ENCODE results near the gene TOB1. TPM values are rescaled to one million over a fixed set of nuclear protein-coding genes. Genes with fewer than 3 reads are reported as not detected.

Gene TOB1
- total and polyA plus RNA-seq, 2 donors (not counting 1 experiment from before 2014, with no cell fraction given), result 23.3 to 28.9 TPM

DNA sequence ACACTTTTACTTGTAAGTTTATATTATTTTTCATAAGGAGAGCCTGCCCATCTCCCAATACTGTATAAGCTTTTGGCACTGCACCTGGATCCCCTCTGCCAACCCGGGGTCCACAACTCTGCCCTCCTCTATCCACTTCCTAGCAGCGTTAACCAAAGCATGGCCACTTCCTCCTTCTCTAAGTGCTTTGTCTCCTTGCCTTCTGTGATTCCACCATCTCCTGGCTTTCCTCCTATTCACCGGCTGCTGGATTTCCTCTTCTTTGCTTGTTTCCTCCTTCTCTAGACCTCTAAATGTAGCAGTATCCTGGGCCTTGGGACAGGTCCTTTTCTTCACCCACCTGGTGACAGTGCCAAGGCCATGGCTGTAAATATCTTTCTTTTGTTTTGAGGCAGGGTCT lies 50.8 kb downstream of the TOB1 start:
- ATAC-seq (ENCODE audit: low read depth), result no peak
- no peaks in the 10 kb centered on the region for H3K36me3 ChIP-seq (replicated peaks in 1 of 2; ENCODE audit: control extremely low read depth in 1 of 2, control insufficient read depth in 1 of 2, extremely low read depth in 1 of 2, insufficient read depth in 2 of 2, low read length in 1 of 2)
- Mint-ChIP-seq H3K27ac (no peak overlapping the region), H3K4me3 (no peak overlapping the region), H3K9me3 (ENCODE audit: insufficient read depth) (peaks cover 2% of the 10 kb centered on the region), H3K27me3 (peaks cover 37% of the 10 kb centered on the region), H3K4me1 (peaks cover 5% of the 10 kb centered on the region)
- POLR2A ChIA-PET, result no interaction called here
- CTCF ChIA-PET, result interaction anchor here (1.8 kb wide), 1 partner anchor 27 kb away, joined by 6 read pairs; no protein-coding TSS in a partner anchor
- TF ChIP-seq EZH2 (IDR thresholded peaks at IDR 0.05; ENCODE audit: borderline replicate concordance, insufficient read depth, low read depth, low read length, poor library complexity, severe bottlenecking) (no peak), CTCF (IDR thresholded peaks at IDR 0.05) (no peak)
- H3K27me3 ChIP-seq (replicated peaks in 1 of 4; ENCODE audit: control extremely low read depth in 1 of 4, control insufficient read depth in 3 of 4, insufficient read depth in 4 of 4, low read length in 3 of 4), result peaks cover 0 to 7% (median 2%) of the 10 kb centered on the region in 4 experiments
- WGBS (ENCODE audit: insufficient coverage), result 3% methylated on average over 3 of the region's 3 CpGs
- no peaks in the 10 kb centered on the region for H4K20me1 ChIP-seq (ENCODE audit: control insufficient read depth, insufficient read depth, low read length, poor library complexity, severe bottlenecking)
- H3K9me3 ChIP-seq (ENCODE audit: control extremely low read depth in 1 of 3, control insufficient read depth in 2 of 3, insufficient read depth in 1 of 3, low read length in 2 of 3), result no peaks in the 10 kb centered on the region
- H2AFZ ChIP-seq (ENCODE audit: insufficient read depth, low read depth, low read length, poor library complexity, severe bottlenecking), result no peak overlapping the region
- H3K79me2 ChIP-seq (ENCODE audit: control insufficient read depth, insufficient read depth, low read length), result no peaks in the 10 kb centered on the region
- H3K4me2 ChIP-seq (replicated peaks; ENCODE audit: low read depth, low read length, poor library complexity, severe bottlenecking), result no peak overlapping the region
- H3K4me3 ChIP-seq (ENCODE audit: control extremely low read depth in 1 of 5, extremely low read depth in 1 of 5, insufficient read depth in 1 of 5, low read depth in 2 of 5, low read length in 4 of 5), result no peak overlapping the region
- intact Hi-C loops (cut with micrococcal nuclease), result no loop called here
- no peak overlapping the region for H3K9ac ChIP-seq (ENCODE audit: low read length)
- H3K27ac ChIP-seq (ENCODE audit: low read length in 2 of 2), result no peak overlapping the region
- no peak for DNase-seq
- peaks cover 0 to 7% of the 10 kb centered on the region in 2 donors for H3K4me1 ChIP-seq (ENCODE audit: control insufficient read depth in 2 of 2, insufficient read depth in 2 of 2, low read length in 2 of 2)

DNA sequence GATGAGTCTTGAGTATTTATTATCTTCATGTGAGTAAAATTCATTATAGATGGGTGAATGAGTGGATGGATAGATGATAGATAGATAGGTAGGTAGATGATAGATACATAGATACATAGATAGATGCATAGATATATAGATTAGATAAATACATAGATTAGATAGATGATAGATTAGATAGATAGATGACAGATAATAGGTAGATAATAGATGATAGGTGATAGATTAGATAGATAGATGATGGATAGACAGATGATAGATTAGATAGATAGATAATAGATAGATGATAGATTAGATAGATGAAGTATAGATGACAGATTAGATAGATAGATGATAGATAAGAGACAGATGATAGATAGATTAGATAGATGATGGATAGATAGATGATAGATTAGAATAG lies 52.6 kb downstream of the TOB1 start:
- Histone ChIP-seq H3K27ac (ENCODE audit: low read length in 2 of 2) (no peak overlapping the region), H3K36me3 (replicated peaks in 1 of 2; ENCODE audit: control extremely low read depth in 1 of 2, control insufficient read depth in 1 of 2, extremely low read depth in 1 of 2, insufficient read depth in 2 of 2, low read length in 1 of 2) (no peaks in the 10 kb centered on the region), H3K9ac (ENCODE audit: low read length) (no peak overlapping the region), H3K4me2 (replicated peaks; ENCODE audit: low read depth, low read length, poor library complexity, severe bottlenecking) (no peak overlapping the region), H3K79me2 (ENCODE audit: control insufficient read depth, insufficient read depth, low read length) (no peaks in the 10 kb centered on the region), H3K9me3 (ENCODE audit: control extremely low read depth in 1 of 3, control insufficient read depth in 2 of 3, insufficient read depth in 1 of 3, low read length in 2 of 3) (no peaks in the 10 kb centered on the region), H4K20me1 (ENCODE audit: control insufficient read depth, insufficient read depth, low read length, poor library complexity, severe bottlenecking) (no peaks in the 10 kb centered on the region), H3K4me1 (ENCODE audit: control insufficient read depth in 2 of 2, insufficient read depth in 2 of 2, low read length in 2 of 2) (peaks cover 0 to 7% of the 10 kb centered on the region in 2 donors), H2AFZ (ENCODE audit: insufficient read depth, low read depth, low read length, poor library complexity, severe bottlenecking) (no peak overlapping the region), H3K4me3 (ENCODE audit: control extremely low read depth in 1 of 5, extremely low read depth in 1 of 5, insufficient read depth in 1 of 5, low read depth in 2 of 5, low read length in 4 of 5) (no peak overlapping the region), H3K27me3 (replicated peaks in 1 of 4; ENCODE audit: control extremely low read depth in 1 of 4, control insufficient read depth in 3 of 4, insufficient read depth in 4 of 4, low read length in 3 of 4) (peaks cover 0 to 7% (median 2%) of the 10 kb centered on the region in 4 experiments)
- intact Hi-C loops (cut with micrococcal nuclease), result no loop called here
- ChIA-PET CTCF (no interaction called here), POLR2A (no interaction called here)
- Mint-ChIP-seq H3K27ac (no peak overlapping the region), H3K4me3 (no peak overlapping the region), H3K4me1 (peaks cover 5% of the 10 kb centered on the region), H3K9me3 (ENCODE audit: insufficient read depth) (peaks cover 2% of the 10 kb centered on the region), H3K27me3 (peaks cover 29% of the 10 kb centered on the region)
- no peak for ATAC-seq (ENCODE audit: low read depth)
- no peak for DNase-seq
- TF ChIP-seq EZH2 (IDR thresholded peaks at IDR 0.05; ENCODE audit: borderline replicate concordance, insufficient read depth, low read depth, low read length, poor library complexity, severe bottlenecking) (no peak), CTCF (IDR thresholded peaks at IDR 0.05) (no peak)

Other genes with a start within 250 kb of the TOB1 start
- gene ABCC3, start 231.5 kb downstream of the TOB1 start, total RNA-seq, result 0.05 and 0.44 TPM in 2 replicates
- 0.37 and 0.60 TPM in 2 replicates for gene ABCC3, start 231.5 kb downstream of the TOB1 start, polyA plus RNA-seq
- 35.3 and 43.1 TPM in 2 replicates for gene ANKRD40, start 158.4 kb downstream of the TOB1 start, total RNA-seq
- gene ANKRD40, start 158.4 kb downstream of the TOB1 start, polyA plus RNA-seq, result 13.7 and 17.9 TPM in 2 replicates
- 305 and 311 TPM in 2 replicates for gene LUC7L3, start 146.8 kb downstream of the TOB1 start, total RNA-seq
- 42.9 and 101 TPM in 2 replicates for gene LUC7L3, start 146.8 kb downstream of the TOB1 start, polyA plus RNA-seq
- not detected in 2 replicates for gene ANKRD40CL, start 98.8 kb downstream of the TOB1 start, total RNA-seq
- not detected in 2 replicates for gene ANKRD40CL, start 98.8 kb downstream of the TOB1 start, polyA plus RNA-seq
- gene WFIKKN2, start 30.8 kb downstream of the TOB1 start, total RNA-seq, result not detected in 2 replicates
- gene WFIKKN2, start 30.8 kb downstream of the TOB1 start, polyA plus RNA-seq, result not detected in 2 replicates